ENCODE data around the gene USP35.
"Not testable (repeated sequence)": the region's sequence is repeated elsewhere in the genome, so short reads cannot be mapped to it uniquely, and the experiment has no call there.

USP35 gene

DNA sequence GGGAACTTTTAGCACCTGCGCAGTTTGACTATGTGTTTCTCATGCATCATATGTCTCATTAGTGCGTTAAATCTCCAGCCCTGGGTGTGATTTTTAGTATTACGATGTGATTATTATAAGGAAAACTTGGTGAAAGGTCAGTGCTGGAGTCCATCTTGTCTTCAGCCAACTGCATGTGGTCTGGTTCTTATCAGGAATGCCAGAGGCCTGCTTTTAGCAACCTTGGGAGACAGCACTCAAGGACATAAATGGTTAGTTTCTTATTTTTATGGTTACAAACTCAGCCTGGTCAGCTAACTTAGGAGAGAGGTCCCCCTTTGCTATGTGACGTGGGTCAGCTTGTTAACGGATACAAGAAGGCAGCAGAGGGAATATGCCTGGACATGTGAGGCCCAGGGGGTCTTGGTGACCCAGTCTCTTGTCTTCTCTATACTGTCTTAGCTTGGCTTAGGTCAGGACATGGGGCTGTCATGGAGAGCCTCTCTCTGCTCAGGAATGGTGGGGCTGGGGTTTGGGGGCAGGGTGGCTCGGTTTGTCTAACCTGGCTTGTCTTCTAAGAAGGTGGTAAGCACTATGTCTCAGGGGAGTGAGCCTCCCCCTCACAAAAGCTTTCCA lies 21.8 kb upstream of the USP35 start:
- intact Hi-C loops (cut with DNase I), result no loop called here
- peak in 1 of 10 donors; percentile 49 for DNase-seq

DNA sequence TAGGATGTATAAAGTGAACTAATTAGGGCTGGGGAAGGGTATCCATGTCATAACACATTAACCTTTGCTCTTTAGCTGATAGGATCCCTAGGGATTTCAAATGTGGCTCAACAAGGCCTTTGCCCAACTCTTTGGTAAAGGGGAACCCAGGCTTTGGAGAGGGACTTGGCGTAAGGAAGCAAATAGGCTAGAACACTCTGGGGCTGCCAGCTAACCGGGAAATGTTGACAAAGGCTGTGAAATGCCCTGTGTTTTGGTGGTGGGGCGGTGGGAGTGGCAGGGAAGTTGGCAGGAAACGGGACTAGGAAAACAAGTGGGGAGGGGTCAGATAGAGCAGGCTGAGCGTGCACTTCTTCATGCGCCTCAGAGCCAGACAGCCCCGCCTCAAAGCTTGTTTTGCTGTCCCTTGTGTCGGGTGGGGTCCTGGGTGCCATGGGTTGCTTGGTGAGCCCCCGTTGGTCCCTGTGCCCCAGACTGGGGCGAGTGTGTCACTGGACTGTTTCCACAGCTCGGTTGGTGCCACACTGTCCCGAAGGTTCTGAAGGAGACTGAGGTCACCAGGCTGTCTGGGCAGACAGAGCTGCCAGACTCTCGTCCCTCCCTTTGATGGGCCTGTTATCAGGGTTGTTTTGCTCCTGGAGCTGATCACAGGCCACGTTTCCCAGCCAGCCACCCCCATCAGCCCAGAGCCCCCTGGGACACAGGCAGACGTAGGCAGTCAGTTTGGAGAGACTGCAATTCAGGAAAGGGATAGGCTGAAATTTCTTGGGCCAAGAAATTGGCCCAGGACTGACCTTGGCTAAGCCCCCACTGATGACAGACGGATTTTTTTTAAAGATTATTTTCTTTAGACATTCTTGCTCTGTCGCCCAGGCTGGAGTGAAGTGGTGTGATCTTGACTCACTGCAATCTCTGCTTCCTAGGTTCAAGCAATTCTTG lies 19.9 kb upstream of the USP35 start:
- intact Hi-C loops (cut with DNase I), result no loop called here
- peak in 1 of 10 donors; percentile 84 for DNase-seq

DNA sequence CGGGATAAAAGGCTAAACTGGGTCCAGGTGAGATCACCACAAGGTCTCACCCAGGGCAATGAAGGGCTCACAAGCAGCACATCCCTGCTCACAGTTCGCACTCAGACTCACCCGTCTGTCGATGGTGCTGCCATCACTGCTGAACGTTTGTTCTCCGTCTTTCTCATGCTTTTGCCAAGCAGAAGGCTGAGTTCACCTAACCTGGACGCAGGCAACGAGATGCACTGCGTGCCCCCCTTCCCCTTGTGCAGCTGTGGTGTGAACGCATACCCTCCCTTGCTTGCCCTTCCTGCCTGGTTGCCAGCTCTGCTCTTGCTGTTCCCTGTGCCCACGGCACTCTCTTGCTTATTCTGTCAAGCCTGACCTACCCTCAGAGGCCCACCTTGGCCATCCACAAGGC lies 18.3 kb upstream of the USP35 start:
- intact Hi-C loops (cut with DNase I), result no loop called here
- peak in 1 of 10 donors; percentile 61 for DNase-seq

DNA sequence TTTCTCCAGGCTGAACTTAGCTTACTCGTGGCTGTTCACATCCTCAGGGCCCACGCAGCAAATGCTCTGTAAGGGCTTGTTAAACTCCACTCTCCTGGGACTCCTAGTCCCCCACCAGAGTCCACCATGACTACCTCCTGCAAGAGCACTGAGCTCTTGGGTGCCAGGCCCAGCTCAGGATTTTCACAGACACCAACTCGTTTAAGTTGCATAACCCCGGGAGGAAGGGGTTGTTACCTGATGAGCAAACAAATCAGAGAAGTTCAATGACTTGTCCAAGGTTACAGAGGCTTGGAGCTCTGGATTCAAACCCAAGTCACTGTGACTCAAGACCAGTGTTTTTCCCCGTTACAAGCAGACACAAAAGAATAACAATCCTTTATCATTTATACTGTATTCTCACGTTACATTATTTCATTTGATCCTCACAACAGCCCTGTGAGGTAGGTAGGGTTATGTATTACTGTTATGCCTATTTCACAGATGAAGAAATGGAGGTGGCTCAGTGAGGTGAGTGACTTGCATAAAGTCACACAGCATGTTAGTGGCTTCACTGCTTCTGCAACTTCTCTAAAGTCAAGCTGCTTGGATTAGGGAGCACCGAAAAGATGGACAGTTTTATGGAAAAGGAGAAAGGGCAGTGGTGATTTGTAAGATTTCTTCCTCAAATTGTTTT lies 17.7 kb upstream of the USP35 start:
- peak in 2 of 10 donors; percentile 34 to 39 for DNase-seq
- intact Hi-C loops (cut with DNase I), result no loop called here

DNA sequence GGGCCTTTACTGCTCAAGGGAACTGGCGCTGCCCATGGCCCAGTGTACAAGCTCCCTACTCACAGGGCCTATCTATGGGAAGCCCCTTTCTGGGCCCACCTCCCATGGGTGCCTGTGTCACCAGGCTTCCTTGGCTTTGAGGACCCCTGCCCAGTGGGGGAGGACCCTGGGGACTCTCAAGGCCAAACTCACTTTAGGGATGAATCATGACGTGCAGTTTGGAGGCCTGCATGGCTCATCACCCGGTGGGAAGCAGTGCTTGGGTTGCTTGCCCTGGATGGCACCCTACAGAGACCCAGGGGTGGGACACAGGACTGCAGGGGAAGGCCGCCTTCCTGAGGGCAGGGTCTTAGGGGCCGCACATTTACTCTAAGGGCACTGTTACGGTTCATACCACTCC lies 16.8 kb upstream of the USP35 start:
- DNase-seq, result peak in 2 of 10 donors; percentile 42 to 67
- intact Hi-C loops (cut with DNase I), result no loop called here

DNA sequence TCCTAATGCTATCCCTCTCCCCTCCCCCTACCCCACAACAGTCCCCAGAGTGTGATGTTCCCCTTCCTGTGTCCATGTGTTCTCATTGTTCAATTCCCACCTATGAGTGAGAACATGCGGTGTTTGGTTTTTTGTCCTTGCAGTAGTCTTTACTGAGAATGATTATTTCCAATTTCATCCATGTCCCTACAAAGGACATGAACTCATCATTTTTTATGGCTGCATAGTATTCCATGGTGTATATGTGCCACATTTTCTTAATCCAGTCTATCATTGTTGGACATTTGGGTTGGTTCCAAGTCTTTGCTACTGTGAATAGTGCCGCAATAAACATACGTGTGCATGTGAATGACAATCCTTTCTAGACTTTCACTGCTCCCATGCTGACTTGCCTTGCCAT lies 12.9 kb upstream of the USP35 start:
- DNase-seq; intact Hi-C loops (cut with DNase I): not testable (repeated sequence)

DNA sequence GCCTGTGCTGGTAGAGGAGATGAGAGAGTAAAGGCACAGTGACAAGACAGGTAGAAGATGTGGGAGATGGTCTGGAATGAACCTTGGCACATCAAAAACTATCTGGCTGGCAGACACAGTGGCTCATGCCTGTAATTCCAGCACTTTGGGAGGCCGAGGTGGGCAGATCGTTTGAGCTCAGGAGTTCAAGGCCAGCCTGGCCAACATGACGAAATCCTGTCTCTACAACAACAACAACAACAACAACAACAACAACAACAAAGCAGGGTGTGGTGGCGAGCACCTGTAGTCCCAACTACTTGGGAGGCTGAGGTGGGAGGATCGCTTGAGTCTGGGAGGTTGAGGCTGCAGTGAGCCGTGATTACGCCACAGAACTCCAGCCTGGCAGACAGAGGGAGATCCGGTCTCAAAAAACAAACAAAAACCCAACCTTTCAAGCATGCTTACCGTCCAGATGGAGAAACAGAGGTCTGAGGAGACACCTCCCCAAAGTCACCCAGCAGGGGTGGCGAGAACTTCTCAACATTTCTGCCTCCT lies 12.0 kb upstream of the USP35 start:
- peak in 2 of 10 donors; percentile 52 to 55 for DNase-seq

DNA sequence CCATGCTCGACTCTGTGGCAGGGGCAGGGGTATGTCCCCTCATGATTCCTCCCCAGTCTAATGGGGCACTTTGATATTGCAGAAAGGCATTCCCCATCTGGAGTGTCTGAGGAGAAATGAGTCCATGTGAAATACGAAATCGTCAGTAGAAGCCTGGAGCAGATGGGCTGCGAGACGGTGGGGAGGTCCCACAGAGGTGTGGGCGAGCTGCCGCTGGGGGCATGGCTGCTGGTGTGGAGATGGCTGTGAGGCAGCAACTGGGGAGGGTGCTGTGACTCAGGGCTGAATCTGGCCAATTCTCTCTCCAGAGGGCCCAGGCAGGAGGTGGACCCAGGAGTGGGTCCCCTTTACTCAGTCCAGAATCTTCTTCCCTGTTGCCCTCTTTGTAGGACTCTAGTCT lies 11.5 kb upstream of the USP35 start:
- intact Hi-C loops (cut with DNase I), result no loop called here
- peak in 4 of 10 donors; percentile 27 to 91 (median 84) for DNase-seq

More for the DNA sequence above, 12.0 kb upstream of the USP35 start:
- intact Hi-C loops (cut with DNase I), result no loop called here

DNA sequence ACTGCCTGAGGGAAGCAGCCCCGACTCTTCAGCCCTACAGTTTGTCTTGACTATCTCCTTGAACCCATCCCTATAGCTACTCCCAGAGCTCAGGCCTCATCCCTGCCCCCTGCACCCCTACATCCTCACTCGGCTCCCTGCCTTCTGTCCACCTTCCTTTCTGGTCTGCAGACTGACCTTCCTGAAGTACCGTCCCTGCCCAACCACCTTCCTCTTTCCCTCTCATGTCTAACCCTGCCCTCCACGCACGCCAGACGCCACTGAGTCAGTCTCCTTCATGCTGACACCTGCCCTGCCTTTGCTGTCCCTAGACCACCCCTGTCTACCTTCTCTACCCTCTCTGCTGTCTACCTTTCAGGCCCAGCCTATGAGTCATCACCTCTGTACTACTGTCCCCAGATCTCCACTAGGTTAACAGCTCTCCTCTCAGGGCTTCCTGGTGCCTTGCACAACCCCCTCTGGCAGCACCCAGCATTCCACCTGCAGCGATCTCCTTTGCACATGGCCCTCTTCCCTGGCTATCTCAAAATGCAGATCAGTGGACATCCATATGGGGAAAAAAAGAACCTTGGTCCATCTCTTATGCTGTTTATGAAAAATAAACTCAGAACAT lies 9.2 kb upstream of the USP35 start:
- intact Hi-C loops (cut with DNase I), result no loop called here
- DNase-seq, result peak in 2 of 10 donors; percentile 67 to 71

DNA sequence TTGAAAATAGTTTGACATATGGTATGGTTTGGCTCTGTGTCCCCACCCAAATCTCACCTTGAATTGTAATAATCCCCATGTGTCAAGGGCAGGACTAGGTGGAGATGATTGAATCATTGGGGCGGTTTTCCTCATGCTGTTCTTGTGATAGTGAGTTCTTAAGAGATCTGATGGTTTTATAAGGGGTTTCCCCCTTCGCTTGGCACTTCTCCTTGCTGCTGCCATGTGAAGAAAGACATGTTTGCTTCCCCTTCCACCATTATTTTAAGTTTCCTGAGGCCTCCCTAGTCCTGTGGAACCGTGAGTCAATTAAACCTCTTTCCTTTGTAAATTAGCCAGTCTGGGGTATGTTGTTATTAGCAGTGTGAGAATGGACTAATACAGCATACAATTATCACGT lies 8.0 kb upstream of the USP35 start:
- intact Hi-C loops (cut with DNase I), result no loop called here

DNA sequence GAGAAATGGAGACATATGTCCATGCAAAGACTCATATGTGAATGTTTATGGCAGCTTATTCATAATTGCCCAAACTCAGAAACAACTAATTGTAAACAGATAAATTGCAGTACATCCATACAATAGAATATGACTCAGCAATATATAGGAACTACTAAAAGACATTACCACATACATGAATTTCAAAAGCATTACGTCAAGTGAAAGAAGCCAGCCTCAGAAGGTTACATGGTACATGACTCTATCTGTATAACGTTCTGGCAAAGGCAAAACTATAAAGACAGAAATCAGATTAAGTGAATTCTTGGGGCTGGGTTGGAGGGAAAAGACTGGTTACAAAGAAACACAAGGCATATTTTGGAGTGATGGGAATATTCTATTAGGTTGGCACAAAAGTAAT lies 7.5 kb upstream of the USP35 start:
- intact Hi-C loops (cut with DNase I), result no loop called here
- no peak for DNase-seq

More for the DNA sequence above, 8.0 kb upstream of the USP35 start:
- peak in 1 of 10 donors; percentile 1 for DNase-seq

DNA sequence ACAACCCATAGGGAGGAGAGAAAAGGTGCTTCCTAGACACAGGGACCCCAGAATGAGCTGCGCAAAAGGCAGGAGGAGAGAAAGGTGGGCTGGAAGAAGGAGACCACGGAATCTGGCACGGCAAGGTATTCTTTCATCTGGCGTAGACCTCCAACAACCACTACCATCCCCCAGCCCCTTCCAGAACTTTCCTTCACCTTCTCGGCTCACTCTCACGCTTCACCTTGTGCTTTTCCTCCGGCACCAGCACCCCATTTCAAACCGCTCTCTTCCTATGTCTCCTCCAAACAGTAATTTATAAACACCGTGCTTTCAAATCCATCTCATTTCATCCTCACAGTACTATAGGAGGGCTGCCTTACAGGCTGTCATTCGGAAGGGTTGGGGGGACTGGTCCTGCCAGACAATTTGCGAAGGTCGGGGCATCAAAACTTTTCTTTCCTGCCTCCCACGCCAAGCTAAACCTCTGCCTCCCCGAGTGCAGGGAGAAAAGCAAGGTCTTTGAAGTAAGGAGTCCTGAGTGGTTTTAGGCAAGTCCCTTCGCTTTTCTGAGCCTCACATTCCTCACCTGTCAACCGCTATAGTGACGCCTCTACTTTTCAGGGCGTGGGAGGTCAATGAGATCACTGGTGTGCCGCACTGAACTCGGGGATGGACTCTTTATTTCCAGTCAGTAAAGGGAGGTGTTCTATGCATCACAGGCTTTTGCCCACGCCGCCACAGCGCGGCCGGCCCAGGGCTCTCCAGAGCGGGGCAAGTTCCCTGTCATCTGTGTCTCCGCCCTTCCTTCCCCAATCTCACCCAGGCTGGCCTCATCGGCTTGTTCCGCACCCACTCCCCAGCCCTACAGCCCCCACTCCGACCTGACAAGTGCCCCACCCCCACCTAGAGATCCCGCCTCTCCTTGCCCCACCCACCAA lies 1.1 kb upstream of the USP35 start:
- intact Hi-C loops (cut with DNase I), result loop anchor here (5.0 kb wide), 1 partner anchor 195 kb away; the partner anchor contains the start of gene INTS4
- DNase-seq, result peak in 2 of 10 donors; percentile 8 to 14

DNA sequence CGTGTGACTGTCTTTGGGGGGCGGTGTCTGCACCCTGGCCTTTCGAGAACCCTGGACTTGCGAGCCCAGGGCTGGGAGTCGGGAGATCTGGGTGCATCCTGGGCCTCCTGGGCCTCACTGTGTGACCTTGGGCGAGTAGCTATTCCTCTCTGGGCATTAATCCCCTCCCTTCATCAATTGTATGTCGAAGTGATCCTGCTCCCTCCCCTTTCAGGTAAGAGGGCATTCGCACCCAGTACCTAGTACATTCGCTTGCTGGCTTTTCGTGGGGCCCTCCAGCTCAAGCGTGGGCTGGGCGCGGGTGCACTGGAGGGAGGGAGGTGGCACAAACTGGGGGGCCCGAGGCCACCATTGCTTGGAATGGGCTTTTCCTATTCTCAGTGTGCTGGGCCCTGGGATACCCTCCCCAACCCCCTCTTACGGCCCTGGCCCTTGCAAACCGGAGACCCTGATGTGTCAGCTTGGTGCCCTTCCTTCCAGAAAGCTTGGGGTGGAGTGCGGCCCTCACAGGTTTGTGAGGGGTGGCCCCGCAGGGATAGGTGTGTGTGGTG lies 530 bp downstream of the USP35 start:
- peak in 3 of 10 donors; percentile 65 to 81 (median 73) for DNase-seq
- intact Hi-C loops (cut with DNase I), result loop anchor here (5.0 kb wide), 1 partner anchor 197 kb away; the partner anchor contains the start of gene INTS4

DNA sequence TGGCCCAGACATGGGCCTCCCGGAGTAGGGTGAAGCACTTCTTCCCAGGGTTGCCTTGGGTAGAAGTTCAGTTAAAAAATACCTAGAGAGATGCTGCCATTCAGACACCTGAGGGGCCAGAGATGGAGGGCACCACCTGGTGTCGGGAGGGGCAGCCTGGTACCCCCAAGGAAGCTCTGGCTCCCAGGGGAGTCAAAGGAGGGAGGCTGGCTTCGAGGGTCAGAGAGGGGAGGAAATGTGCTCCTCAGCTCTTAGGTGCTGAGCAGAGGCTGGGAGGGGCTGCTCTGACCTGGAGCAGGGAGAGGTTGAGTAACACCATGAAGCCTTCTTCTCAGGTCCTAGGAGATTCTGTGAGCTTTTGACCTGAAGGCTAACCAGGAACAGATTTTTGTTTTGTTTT lies 1.1 kb downstream of the USP35 start:
- intact Hi-C loops (cut with DNase I), result loop anchor here (5.0 kb wide), 1 partner anchor 198 kb away; the partner anchor contains the start of gene INTS4
- peak in 2 of 10 donors; percentile 44 to 52 for DNase-seq

DNA sequence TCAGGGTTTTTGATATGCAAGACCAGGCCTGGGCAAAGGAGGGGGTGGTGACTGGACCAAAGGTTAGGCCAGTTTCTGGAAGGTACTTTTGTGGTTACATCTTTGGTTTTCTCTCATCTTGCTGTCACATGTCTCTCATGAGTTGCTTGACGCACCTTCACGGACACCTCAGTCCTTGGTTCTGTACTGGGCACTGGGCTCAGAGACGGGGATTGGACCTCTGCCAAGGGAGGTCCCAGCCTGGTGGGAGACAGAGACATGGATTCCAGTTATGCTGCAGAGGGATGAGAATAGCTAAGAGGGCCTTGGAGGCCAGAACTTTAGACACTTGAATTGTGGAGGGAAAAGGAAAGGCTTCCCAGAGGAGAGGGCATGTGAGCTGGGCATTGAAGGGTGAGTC lies 1.7 kb downstream of the USP35 start:
- peak in 3 of 10 donors; percentile 20 to 72 (median 52) for DNase-seq
- intact Hi-C loops (cut with DNase I), result no loop called here

DNA sequence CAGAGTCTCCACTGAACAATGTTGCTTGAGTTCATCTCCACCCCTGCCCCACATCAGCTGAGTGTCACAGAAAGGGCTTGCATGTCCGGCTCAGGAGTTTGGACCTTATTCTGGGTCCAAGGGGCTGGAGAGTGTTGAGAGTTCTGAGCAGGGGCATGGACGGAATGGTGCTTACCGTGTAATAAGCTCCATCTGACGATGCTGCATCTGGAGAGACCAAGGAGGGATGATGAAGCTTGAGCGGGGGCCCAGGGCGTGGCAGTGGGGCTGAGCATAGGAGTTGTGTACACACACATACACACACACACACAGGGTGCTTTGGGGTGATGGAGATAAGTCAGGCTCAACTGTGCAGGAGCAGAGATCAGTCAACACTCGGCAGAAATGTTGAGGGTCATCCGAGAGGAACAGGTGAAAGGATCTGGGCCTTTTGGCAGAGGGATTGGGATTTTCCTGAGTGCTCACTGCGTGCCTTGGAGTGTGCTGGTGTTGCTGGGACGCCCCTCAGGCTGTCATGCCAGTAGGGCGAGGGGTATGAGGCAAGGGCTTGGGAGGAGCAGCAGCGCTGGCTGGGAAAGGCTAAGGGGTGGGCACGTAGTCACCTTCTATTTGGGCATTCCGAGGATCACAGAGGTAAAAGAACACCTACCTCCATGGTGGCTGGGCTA lies 2.3 kb downstream of the USP35 start:
- intact Hi-C loops (cut with DNase I), result no loop called here
- DNase-seq, result peak in 3 of 10 donors; percentile 32 to 78 (median 69)

DNA sequence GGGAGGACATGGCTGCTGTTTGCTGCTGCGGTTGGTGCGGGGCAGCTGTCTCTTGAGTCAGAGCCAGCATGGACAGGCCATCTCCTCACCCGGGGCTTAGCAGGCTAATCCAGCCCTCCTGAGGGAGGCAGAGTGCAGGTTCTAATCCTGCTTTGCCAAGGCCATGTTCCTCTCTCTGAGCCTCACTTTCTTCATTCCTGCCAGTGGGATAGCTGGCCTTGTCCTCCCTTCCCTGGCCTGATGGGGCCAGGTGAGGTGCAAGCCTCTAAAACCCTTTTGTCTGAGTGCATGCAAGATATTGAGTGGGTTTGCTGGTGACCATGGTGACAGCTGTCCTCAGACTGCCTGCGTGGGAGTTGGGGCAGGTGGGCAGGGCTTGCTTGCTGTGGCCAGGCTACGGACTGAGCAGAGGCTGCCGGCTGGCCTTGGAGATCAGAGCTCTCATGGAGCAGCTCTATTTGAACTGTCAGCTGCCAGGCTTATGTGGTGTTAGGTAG lies 3.6 kb downstream of the USP35 start:
- peak in 3 of 10 donors; percentile 70 to 81 (median 81) for DNase-seq

DNA sequence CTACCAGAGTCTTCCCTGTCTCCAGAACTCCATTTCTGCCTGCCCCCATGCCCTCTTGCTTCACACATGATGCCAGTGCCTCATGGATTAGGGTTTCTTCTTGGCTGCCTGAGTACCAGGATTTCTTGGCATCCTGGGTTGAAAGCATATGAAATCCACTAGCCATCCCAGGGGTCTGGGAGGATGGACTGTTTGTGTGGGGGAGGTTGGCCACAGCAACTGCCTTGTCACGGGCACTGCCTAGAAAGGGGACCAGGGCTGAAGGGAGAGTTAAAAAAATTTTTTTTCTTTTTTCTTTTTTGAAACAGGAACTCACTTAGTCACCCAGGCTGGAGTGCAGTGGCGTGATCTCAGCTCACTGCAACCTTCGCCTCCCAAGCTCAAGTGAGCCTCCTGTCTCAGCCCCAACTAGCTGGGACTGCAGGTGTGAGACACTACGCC lies 4.2 kb downstream of the USP35 start:
- DNase-seq, result peak in 3 of 10 donors; percentile 52 to 66 (median 62)
- intact Hi-C loops (cut with DNase I), result no loop called here

More for the DNA sequence above, 3.6 kb downstream of the USP35 start:
- intact Hi-C loops (cut with DNase I), result no loop called here
